Immature natural killer cell (primary cell): Measurements from ENCODE around the gene TRAPPC4. TPM values are rescaled to one million over a fixed set of nuclear protein-coding genes. Genes with fewer than 3 reads are reported as not detected.

Experiments used
- DNase-seq, 3 donors: peaks; one replicate each; pipeline ENCODE4 v3.0.0; 2022; ENCODE audit warnings: mixed read lengths in 1 of 3
- H3K27ac Mint-ChIP-seq, 6 donors: one replicate each; pipeline ENCODE4 v1.8.0; 2020; ENCODE audit warnings: mixed read lengths in 6 of 6, mild to moderate bottlenecking in 5 of 6, inconsistent platforms in 4 of 6, moderate library complexity in 3 of 6
- H3K27me3 Mint-ChIP-seq, 3 donors: one replicate each; pipeline ENCODE4 v1.8.0; 2020 to 2021; ENCODE audit warnings: low read depth in 3 of 3, mild to moderate bottlenecking in 3 of 3, mixed read lengths in 3 of 3, moderate library complexity in 3 of 3, inconsistent platforms in 1 of 3
- H3K36me3 Mint-ChIP-seq, 3 donors: one replicate each; pipeline ENCODE4 v1.8.0; 2020; ENCODE audit warnings: mixed read lengths in 3 of 3, inconsistent platforms in 2 of 3, mild to moderate bottlenecking in 2 of 3
- H3K4me1 Mint-ChIP-seq, 2 donors: one replicate each; pipeline ENCODE4 v1.8.0; 2020; ENCODE audit warnings: inconsistent platforms in 2 of 2, mild to moderate bottlenecking in 2 of 2, mixed read lengths in 2 of 2, moderate library complexity in 1 of 2
- H3K4me3 Mint-ChIP-seq, 5 donors: one replicate each; pipeline ENCODE4 v1.8.0; 2020; ENCODE audit warnings: mild to moderate bottlenecking in 5 of 5, mixed read lengths in 5 of 5, inconsistent platforms in 3 of 5, moderate library complexity in 3 of 5
- H3K9me3 Mint-ChIP-seq, 6 donors: one replicate each; pipeline ENCODE4 v1.8.0; 2020; ENCODE audit warnings: mild to moderate bottlenecking in 6 of 6, mixed read lengths in 6 of 6, inconsistent platforms in 4 of 6, moderate library complexity in 3 of 6
- polyA plus RNA-seq, 3 donors: library from polyadenylated mRNA; unstranded; fragments of 300-500 nt; fragmentation: Illumina TruSeq; gene quantifications; one replicate each; pipeline ENCODE4 v1.2.3, GENCODE V29; 2021

Gene TRAPPC4
- polyA plus RNA-seq, 3 donors from 2014 or later: 104 to 136 (median 110) TPM

- peaks cover 9 to 10% (median 9%) of the 10 kb centered on the region in 3 donors for H3K36me3 Mint-ChIP-seq
- peak overlapping the region in 3 of 5 donors; percentile 27 to 30 (median 30) for H3K4me3 Mint-ChIP-seq
- H3K27me3 Mint-ChIP-seq: peaks cover 2 to 8% (median 7%) of the 10 kb centered on the region in 3 donors
- peak overlapping the region in 4 of 6 donors; percentile 22 to 59 (median 39) for H3K27ac Mint-ChIP-seq
- no peaks in the 10 kb centered on the region for H3K9me3 Mint-ChIP-seq
- DNase-seq: no peak
- peaks cover 48 to 52% of the 10 kb centered on the region in 2 donors for H3K4me1 Mint-ChIP-seq
These were observed 3.1 kb downstream of the TRAPPC4 start for GRCh38 chr11:119021631-119022030.

- Mint-ChIP-seq H3K36me3 (peaks cover 9 to 10% (median 9%) of the 10 kb centered on the region in 3 donors), H3K4me1 (peaks cover 28 to 31% of the 10 kb centered on the region in 2 donors), H3K4me3 (no peak overlapping the region)
These were observed 5.2 kb downstream of the TRAPPC4 start for GRCh38 chr11:119023741-119024140.

GRCh38 chr11:119024430-119025098 lies 6.0 kb downstream of the TRAPPC4 start:
- DNase-seq: no peak
- Mint-ChIP-seq H3K27ac (peak overlapping the region in 4 of 6 donors; percentile 61 to 82 (median 80)), H3K36me3 (peaks cover 9 to 10% (median 9%) of the 10 kb centered on the region in 3 donors), H3K27me3 (peaks cover 0 to under 1% (median 0%) of the 10 kb centered on the region in 3 donors), H3K9me3 (no peaks in the 10 kb centered on the region), H3K4me3 (no peak overlapping the region), H3K4me1 (peaks cover 23 to 27% of the 10 kb centered on the region in 2 donors)

More at GRCh38 chr11:119023741-119024140, 5.2 kb downstream of the TRAPPC4 start:
- H3K27ac Mint-ChIP-seq: peak overlapping the region in 3 of 6 donors; percentile 3 to 80 (median 4)
- no peaks in the 10 kb centered on the region for H3K9me3 Mint-ChIP-seq
- no peak for DNase-seq
- H3K27me3 Mint-ChIP-seq: no peaks in the 10 kb centered on the region

- peak overlapping the region in 3 of 6 donors; percentile 35 to 80 (median 60) for H3K27ac Mint-ChIP-seq
These were observed 6.5 kb downstream of the TRAPPC4 start for GRCh38 chr11:119025099-119025473.

GRCh38 chr11:119025541-119025940 lies 7.0 kb downstream of the TRAPPC4 start:
- peak overlapping the region in 3 of 6 donors; percentile 60 to 80 (median 75) for H3K27ac Mint-ChIP-seq
- H3K9me3 Mint-ChIP-seq: no peaks in the 10 kb centered on the region
- no peak overlapping the region for H3K4me3 Mint-ChIP-seq
- H3K27me3 Mint-ChIP-seq: peaks cover 0 to 2% (median 0%) of the 10 kb centered on the region in 3 donors
- H3K4me1 Mint-ChIP-seq: peaks cover 18 to 24% of the 10 kb centered on the region in 2 donors
- peaks cover 6 to 10% (median 9%) of the 10 kb centered on the region in 3 donors for H3K36me3 Mint-ChIP-seq
- DNase-seq: no peak

More at GRCh38 chr11:119025099-119025473, 6.5 kb downstream of the TRAPPC4 start:
- no peak for DNase-seq
- Mint-ChIP-seq H3K27me3 (peaks cover 0 to 2% (median 0%) of the 10 kb centered on the region in 3 donors), H3K9me3 (no peaks in the 10 kb centered on the region), H3K4me3 (no peak overlapping the region), H3K4me1 (peaks cover 23 to 27% of the 10 kb centered on the region in 2 donors), H3K36me3 (peaks cover 6 to 10% (median 9%) of the 10 kb centered on the region in 3 donors)

GRCh38 chr11:119025978-119026766 lies 7.6 kb downstream of the TRAPPC4 start:
- Mint-ChIP-seq H3K9me3 (no peaks in the 10 kb centered on the region), H3K36me3 (peaks cover 6 to 10% (median 9%) of the 10 kb centered on the region in 3 donors), H3K4me3 (no peak overlapping the region), H3K27ac (peak overlapping the region in 3 of 6 donors; percentile 7 to 55 (median 13)), H3K4me1 (peaks cover 21 to 22% of the 10 kb centered on the region in 2 donors), H3K27me3 (peaks cover 0 to 2% (median under 1%) of the 10 kb centered on the region in 3 donors)
- no peak for DNase-seq

GRCh38 chr11:119026970-119027369 lies 8.4 kb downstream of the TRAPPC4 start:
- no peak for DNase-seq
- Mint-ChIP-seq H3K4me1 (peaks cover 15 to 22% of the 10 kb centered on the region in 2 donors), H3K9me3 (no peaks in the 10 kb centered on the region), H3K27ac (peak overlapping the region in 1 of 6 donors; percentile 17), H3K4me3 (no peak overlapping the region), H3K27me3 (peaks cover 0 to 2% (median 2%) of the 10 kb centered on the region in 3 donors), H3K36me3 (peaks cover 3 to 10% (median 6%) of the 10 kb centered on the region in 3 donors)

- Mint-ChIP-seq H3K4me3 (peak overlapping the region in 1 of 5 donors; percentile 27), H3K27ac (peak overlapping the region in 1 of 6 donors; percentile 18)
These were observed 9.2 kb downstream of the TRAPPC4 start for GRCh38 chr11:119027561-119028345.

GRCh38 chr11:119028346-119029068 lies 9.9 kb downstream of the TRAPPC4 start:
- H3K4me1 Mint-ChIP-seq: peaks cover 12 to 20% of the 10 kb centered on the region in 2 donors
- H3K27me3 Mint-ChIP-seq: peaks cover 0 to 2% (median 2%) of the 10 kb centered on the region in 3 donors
- peaks cover 1 to 6% (median 2%) of the 10 kb centered on the region in 3 donors for H3K36me3 Mint-ChIP-seq
- H3K9me3 Mint-ChIP-seq: no peaks in the 10 kb centered on the region
- peak overlapping the region in 1 of 6 donors; percentile 46 for H3K27ac Mint-ChIP-seq
- no peak for DNase-seq
- peak overlapping the region in 3 of 5 donors; percentile 47 to 84 (median 67) for H3K4me3 Mint-ChIP-seq

More at GRCh38 chr11:119027561-119028345, 9.2 kb downstream of the TRAPPC4 start:
- no peak for DNase-seq
- no peaks in the 10 kb centered on the region for H3K9me3 Mint-ChIP-seq
- H3K27me3 Mint-ChIP-seq: peaks cover 0 to 2% (median 2%) of the 10 kb centered on the region in 3 donors
- H3K4me1 Mint-ChIP-seq: peaks cover 15 to 22% of the 10 kb centered on the region in 2 donors
- H3K36me3 Mint-ChIP-seq: peaks cover 3 to 10% (median 6%) of the 10 kb centered on the region in 3 donors

GRCh38 chr11:119029069-119029339 lies 10.4 kb downstream of the TRAPPC4 start:
- H3K36me3 Mint-ChIP-seq: peaks cover 0 to under 1% (median 0%) of the 10 kb centered on the region in 3 donors
- H3K4me3 Mint-ChIP-seq: peak overlapping the region; percentile 47 to 84 (median 67)
- no peak for DNase-seq
- H3K4me1 Mint-ChIP-seq: peaks cover 8 to 18% of the 10 kb centered on the region in 2 donors
- peak overlapping the region in 4 of 6 donors; percentile 14 to 86 (median 36) for H3K27ac Mint-ChIP-seq
- no peaks in the 10 kb centered on the region for H3K9me3 Mint-ChIP-seq
- peaks cover 0 to 2% (median 2%) of the 10 kb centered on the region in 3 donors for H3K27me3 Mint-ChIP-seq

GRCh38 chr11:119029340-119030028 lies 10.9 kb downstream of the TRAPPC4 start:
- H3K27ac Mint-ChIP-seq: peak overlapping the region; percentile 3 to 87 (median 76)
- no peaks in the 10 kb centered on the region for H3K9me3 Mint-ChIP-seq
- no peaks in the 10 kb centered on the region for H3K36me3 Mint-ChIP-seq
- H3K4me3 Mint-ChIP-seq: peak overlapping the region; percentile 57 to 84 (median 72)
- peaks cover 0 to 2% (median 2%) of the 10 kb centered on the region in 3 donors for H3K27me3 Mint-ChIP-seq
- no peak for DNase-seq
- peaks cover 8 to 16% of the 10 kb centered on the region in 2 donors for H3K4me1 Mint-ChIP-seq

GRCh38 chr11:119030029-119030328 lies 11.4 kb downstream of the TRAPPC4 start:
- Mint-ChIP-seq H3K4me3 (peak overlapping the region; percentile 57 to 84 (median 72)), H3K27ac (peak overlapping the region in 5 of 6 donors; percentile 14 to 87 (median 78)), H3K9me3 (no peaks in the 10 kb centered on the region), H3K27me3 (peaks cover 0 to 4% (median 2%) of the 10 kb centered on the region in 3 donors), H3K36me3 (no peaks in the 10 kb centered on the region), H3K4me1 (peaks cover 8 to 15% of the 10 kb centered on the region in 2 donors)
- no peak for DNase-seq
